HG03280 (cell line): ENCODE measurements around the gene CREB3.

Source experiments
- ATAC-seq: cut with Tn5 transposase; IDR thresholded peaks from one replicate; pipeline ENCODE4 v1.9.1; 2021; ENCODE audit warnings: mild to moderate bottlenecking, moderate library complexity; ENCODE audit not compliant: unreplicated experiment

The CREB3 gene

DNA sequence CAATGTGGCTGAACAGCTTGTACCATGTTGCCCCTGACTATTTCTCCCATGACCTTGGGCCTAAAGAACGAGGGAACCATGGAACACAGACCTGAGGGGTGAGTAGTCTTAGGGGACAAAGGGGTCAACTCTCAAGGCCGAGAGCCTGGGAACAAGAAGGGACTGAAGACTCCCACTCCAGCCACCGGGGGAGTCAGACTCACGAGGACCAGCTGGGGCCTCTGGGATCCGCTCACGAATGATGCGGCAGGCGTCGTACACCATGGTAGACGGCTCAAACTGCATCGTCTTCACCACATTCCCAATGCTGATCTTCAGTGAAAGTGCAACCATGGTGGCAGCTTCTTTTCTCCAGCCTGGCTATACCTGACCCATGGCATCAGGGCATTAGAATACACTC lies 7.1 kb upstream of the CREB3 start:
- no peak for ATAC-seq

- ATAC-seq, result no peak
Measured at GRCh38 chr9:35726931-35727330, 5.5 kb upstream of the CREB3 start.

DNA sequence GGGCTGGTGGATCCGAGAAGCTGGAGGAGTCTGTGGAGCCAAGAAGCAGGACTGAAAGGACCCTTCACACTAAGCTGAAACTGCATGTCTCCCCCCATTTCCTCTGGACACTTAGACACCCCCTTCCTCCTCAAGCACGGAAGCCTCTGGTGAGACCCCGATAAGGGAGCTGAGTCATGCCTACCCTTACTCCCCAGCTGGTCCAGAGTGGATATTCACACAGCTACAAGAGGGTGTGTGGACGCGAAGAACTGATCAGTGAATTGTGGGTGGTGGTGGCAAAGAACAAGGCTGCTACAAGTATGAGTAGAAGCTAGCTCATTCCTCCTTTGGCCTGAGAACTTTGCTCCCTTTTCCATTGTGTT lies 4.8 kb upstream of the CREB3 start:
- no peak for ATAC-seq

DNA sequence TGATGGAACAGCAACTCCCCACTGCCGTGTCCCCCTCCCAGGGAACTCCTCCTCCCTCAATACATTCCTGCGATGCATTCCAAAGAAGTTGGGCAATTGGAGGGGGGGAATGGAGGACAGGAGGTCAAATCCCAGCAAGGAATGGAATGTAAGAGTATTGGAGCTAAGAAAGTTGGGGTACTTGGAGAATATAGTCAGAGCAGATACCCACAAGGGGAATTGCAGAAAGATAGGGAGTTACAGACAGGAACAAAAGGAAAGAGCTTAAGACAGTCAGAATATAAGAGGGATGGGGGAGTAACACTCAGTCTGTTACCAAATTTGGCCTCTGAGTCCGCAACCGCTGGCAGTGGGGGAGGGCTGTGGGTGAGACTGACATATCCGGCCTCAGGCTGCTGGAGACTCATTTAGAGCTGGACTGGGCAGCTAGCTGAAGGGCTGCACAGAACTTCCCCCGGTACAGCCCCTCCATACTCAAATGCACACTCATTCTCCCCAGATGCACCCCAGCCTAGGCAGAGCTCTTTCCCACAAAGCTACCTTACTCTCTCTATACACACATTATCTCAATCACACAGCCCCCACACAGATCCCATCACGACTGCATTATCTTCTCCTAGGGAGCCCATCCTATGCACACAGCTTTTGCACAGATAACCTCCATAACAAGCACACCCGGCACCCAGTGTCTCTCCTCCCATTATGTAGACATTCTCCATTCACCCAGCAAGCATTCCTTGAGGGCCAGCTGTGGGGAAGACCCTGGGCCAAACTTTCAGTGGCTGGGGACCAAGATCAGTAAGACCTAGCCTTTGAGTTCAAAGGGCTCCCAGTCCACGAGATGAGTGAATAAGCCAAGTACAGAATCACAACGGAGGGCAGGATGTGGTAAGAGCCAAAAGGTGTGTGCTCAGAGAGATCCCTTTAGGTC lies 4.2 kb upstream of the CREB3 start:
- ATAC-seq, result no peak

DNA sequence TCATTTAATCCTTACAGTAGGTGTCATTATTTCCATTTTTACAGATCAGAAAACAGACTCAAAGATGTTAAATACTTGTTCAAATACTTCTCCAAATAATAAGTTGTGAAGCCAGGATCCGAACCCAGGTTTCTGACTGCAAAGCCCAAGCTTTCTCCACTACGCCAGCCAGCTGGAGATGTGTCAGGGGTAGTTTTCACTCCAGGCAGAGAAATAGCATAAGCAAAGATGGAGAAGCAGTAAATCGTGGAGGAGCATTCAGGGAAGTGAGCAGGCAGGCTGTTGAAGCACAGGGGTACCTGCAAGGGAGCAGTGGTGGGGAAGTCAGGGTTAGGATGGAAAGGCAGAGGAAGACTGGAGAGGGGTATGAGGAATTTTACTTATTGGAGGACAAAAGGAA lies 3.4 kb upstream of the CREB3 start:
- no peak for ATAC-seq

- ATAC-seq, result no peak
Measured at GRCh38 chr9:35729700-35730485, 2.6 kb upstream of the CREB3 start.

DNA sequence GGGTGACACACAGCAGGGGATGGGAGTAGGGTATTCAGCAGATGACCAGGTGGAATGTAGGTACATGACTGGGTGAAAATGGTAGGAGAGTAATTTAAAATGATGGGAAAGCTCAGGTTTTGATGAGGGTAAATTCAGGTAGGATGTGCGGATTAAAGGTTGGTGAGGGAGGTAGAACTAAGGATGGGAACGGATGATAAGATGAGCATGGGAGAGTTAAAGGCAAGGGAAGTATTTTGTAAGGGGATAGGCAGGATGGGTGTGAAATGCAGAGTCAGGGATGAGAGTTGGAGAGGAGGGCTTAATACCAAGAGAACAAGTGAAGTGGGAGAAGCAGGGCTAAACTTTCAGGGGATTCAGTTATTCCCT lies 2.0 kb upstream of the CREB3 start:
- ATAC-seq, result no peak

GRCh38 chr9:35731415-35732184 lies 866 bp upstream of the CREB3 start:
- ATAC-seq, result no peak

DNA sequence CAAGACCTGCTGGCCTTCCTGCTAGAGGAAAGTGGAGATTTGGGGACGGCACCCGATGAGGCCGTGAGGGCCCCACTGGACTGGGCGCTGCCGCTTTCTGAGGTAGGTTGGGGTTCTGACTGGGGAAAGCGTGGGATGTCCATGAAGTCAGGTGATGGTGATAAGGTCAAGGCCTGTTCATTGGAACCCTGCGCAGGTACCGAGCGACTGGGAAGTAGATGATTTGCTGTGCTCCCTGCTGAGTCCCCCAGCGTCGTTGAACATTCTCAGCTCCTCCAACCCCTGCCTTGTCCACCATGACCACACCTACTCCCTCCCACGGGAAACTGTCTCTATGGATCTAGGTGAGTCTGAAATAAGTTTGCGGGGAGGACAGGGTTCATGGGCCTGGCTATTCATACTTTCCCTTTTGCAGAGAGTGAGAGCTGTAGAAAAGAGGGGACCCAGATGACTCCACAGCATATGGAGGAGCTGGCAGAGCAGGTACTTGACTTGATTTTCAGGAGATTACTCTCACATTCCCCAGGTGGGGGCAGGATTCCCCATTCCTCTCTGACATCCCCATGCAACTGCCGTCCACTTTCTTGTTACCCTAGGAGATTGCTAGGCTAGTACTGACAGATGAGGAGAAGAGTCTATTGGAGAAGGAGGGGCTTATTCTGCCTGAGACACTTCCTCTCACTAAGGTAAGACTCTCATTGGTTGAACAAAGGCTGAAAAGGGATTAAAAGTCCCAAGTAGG lies 505 bp downstream of the CREB3 start:
- ATAC-seq, result no peak

- no peak for ATAC-seq
Measured at GRCh38 chr9:35734096-35734495, 1.6 kb downstream of the CREB3 start.

DNA sequence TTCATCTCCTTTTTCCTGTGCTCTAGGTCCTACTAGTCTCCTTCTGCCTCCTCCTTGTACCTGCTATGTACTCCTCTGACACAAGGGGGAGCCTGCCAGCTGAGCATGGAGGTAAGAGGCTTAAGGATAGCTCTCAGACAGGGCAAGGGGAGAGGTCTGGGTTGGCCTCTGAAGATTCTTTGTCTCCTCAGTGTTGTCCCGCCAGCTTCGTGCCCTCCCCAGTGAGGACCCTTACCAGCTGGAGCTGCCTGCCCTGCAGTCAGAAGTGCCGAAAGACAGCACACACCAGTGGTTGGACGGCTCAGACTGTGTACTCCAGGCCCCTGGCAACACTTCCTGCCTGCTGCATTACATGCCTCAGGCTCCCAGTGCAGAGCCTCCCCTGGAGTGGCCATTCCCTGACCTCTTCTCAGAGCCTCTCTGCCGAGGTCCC lies 3.8 kb downstream of the CREB3 start:
- no peak for ATAC-seq

DNA sequence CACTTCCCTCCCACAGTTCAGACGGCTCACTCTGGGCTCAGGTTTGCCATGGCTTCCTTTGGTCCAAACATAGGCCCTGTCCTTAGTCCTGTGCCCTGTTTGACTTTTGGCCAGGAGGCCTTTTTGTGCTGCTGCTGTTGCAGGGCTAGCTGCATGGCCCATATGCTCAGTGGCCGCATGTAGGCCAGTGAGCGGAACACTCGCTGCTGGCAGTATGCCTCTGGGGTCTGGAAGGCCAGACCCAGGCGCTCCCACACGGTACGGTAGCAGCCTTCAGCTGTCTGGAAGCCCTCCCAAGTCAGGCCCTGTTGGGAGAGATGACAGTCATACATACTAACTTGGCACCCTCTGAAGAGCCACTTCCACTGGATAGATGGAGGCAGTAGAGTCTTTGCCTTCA lies 4.7 kb downstream of the CREB3 start:
- ATAC-seq, result no peak

- no peak for ATAC-seq
Measured at GRCh38 chr9:35738186-35738585, 5.7 kb downstream of the CREB3 start.

DNA sequence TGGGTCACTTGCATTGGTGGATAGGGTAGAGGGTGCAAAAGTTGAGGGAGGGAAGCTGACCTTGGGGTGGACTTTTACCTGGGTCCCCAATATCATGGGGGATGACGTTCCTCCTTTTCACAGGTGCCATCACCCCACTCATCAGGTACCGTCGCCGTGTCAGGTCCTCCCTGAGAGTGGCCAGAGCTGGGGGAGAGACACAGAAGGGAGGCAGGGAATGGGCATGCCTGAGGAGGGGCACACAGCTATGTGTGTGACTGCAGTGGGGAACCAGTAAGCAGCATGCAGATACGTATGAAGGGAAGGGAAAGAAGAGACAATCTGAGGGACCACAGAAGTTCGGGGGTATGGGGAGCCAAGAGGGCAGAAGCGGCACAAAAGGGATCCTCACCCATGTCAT lies 6.5 kb downstream of the CREB3 start:
- ATAC-seq, result no peak

DNA sequence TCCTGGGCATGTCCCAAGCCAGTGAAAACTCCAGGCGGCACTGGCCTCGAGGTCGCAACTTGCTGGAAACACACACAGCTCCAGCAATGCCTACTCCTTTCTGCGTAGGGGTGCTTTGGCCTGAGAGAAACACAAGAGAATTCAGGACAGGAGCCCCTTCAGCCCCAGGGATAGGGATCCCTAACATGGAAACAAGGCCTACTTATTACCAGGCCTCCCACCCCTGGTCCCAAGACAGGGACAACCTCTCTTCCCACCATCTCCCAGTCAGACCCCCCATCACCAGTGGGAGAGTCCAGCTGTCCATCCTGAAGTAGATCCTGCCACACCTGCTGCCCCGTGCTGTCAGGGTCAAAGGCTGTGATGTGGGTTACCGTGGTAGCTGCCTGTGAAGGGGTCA lies 7.8 kb downstream of the CREB3 start:
- no peak for ATAC-seq

- ATAC-seq, result no peak
Measured at GRCh38 chr9:35741740-35742139, 9.3 kb downstream of the CREB3 start.

- no peak for ATAC-seq
Measured at GRCh38 chr9:35743452-35743851, 11.0 kb downstream of the CREB3 start.

- no peak for ATAC-seq
Measured at GRCh38 chr9:35743880-35744518, 11.5 kb downstream of the CREB3 start.

- no peak for ATAC-seq
Measured at GRCh38 chr9:35745569-35745968, 13.1 kb downstream of the CREB3 start.

DNA sequence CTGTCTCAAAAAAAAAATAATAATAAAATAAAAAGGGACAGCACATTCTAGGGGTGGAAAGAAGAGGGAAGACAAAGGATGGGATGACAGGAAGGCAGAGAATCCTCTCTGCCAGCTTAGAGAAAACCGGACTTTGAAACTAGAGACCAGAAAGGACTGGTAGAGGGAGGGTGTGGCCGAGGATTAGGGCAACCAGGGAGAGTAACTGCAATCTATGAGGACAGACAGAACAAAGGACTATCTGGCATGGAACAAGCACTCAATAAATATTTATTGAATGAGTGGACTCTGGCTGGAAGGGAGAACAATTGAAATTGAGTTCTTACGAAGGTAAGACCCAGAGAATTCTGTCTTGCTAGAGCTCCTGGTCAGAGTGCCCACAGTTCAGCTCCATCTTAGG lies 14.1 kb downstream of the CREB3 start:
- no peak for ATAC-seq
